OCI-LY1 (cell line): ENCODE data around the gene SSRP1.

Experiments
- H2AFZ ChIP-seq: fragments of 200-600 bp; sonication (generic), shearing (Covaris generic); 2 replicates; pipeline ENCODE4 v1.6.0; 2014; ENCODE audit warnings: antibody characterized with exemption, mild to moderate bottlenecking, low read length
- H3F3A ChIP-seq: fragments of 200-600 bp; sonication (generic), shearing (Covaris generic); 2 replicates; pipeline ENCODE4 v1.6.0; 2014; ENCODE audit warnings: mild to moderate bottlenecking, antibody characterized with exemption, low read length, moderate library complexity; ENCODE audit not compliant: insufficient read depth
- H3K27ac ChIP-seq: fragments of 200-600 bp; sonication (generic); 2 replicates; pipeline ENCODE4 v1.5.1; 2014; ENCODE audit warnings: low read length, mixed run types, mild to moderate bottlenecking, low read depth; ENCODE audit not compliant: poor library complexity, severe bottlenecking
- H3K27me3 ChIP-seq: fragments of 200-600 bp; sonication (generic); 2 replicates; pipeline ENCODE4 v1.6.0; 2014; ENCODE audit warnings: antibody characterized with exemption, mild to moderate bottlenecking, low read length, moderate library complexity; ENCODE audit not compliant: insufficient read depth
- H3K36me3 ChIP-seq: fragments of 200-600 bp; sonication (generic); 2 replicates; pipeline ENCODE4 v1.6.1; 2014; ENCODE audit warnings: mild to moderate bottlenecking, antibody characterized with exemption, low read length, moderate library complexity, mixed read lengths; ENCODE audit not compliant: insufficient read depth
- H3K4me1 ChIP-seq: fragments of 200-600 bp; sonication (generic); 2 replicates; pipeline ENCODE4 v1.5.1; 2014; ENCODE audit warnings: mild to moderate bottlenecking, low read length, moderate library complexity; ENCODE audit not compliant: insufficient read depth, severe bottlenecking
- H3K4me2 ChIP-seq: fragments of 200-600 bp; sonication (generic), shearing (Covaris generic); 2 replicates; pipeline ENCODE4 v1.6.1; 2014; ENCODE audit warnings: low read length
- H3K4me3 ChIP-seq: fragments of 200-600 bp; sonication (generic); 2 replicates; pipeline ENCODE4 v1.5.1; 2014; ENCODE audit warnings: low read length, low read depth, mild to moderate bottlenecking, mixed read lengths; ENCODE audit not compliant: poor library complexity, severe bottlenecking
- H3K79me2 ChIP-seq: fragments of 200-600 bp; shearing (Covaris generic); 2 replicates; pipeline ENCODE4 v1.6.1; 2016; ENCODE audit warnings: mixed run types, low read length, mixed read lengths; ENCODE audit not compliant: insufficient read depth
- H3K9ac ChIP-seq: fragments of 200-600 bp; sonication (generic), shearing (Covaris generic); 2 replicates; pipeline ENCODE4 v1.6.1; 2014; ENCODE audit warnings: mild to moderate bottlenecking, low read length, mixed read lengths
- H3K9me2 ChIP-seq: fragments of 200-600 bp; sonication (generic), shearing (Covaris generic); 2 replicates; pipeline ENCODE4 v1.6.1; 2014; ENCODE audit warnings: low read depth, mild to moderate bottlenecking, low read length, mixed read lengths
- H3K9me3 ChIP-seq: fragments of 200-600 bp; shearing (Covaris generic); 2 replicates; pipeline ENCODE4 v1.6.1; 2014; ENCODE audit warnings: low read length, mixed read lengths
- H4K20me1 ChIP-seq: fragments of 200-600 bp; sonication (generic), shearing (Covaris generic); 2 replicates; pipeline ENCODE4 v1.6.0; 2016; ENCODE audit warnings: mild to moderate bottlenecking, low read length; ENCODE audit not compliant: insufficient read depth
- EZH2 ChIP-seq: fragments of 200-600 bp; sonication (generic), shearing (Covaris generic); IDR thresholded peaks from 2 replicates; pipeline ENCODE4 v1.8.0; 2017; ENCODE audit warnings: borderline replicate concordance, mixed run types, mild to moderate bottlenecking, antibody characterized with exemption, low read length, moderate library complexity, mixed read lengths
- TF ChIP-seq, protein P1 (sequence below): fragments of 200-600 bp; sonication (generic), shearing (Covaris generic); IDR thresholded peaks from 2 replicates; pipeline ENCODE4 v1.5.1; 2017; ENCODE audit warnings: mild to moderate bottlenecking, antibody characterized with exemption, low read length, moderate library complexity, mixed read lengths

The SSRP1 gene

GRCh38 chr11:57348052-57348451 is 12.4 kb upstream of the SSRP1 start:
- Histone ChIP-seq H3F3A (no peaks in the 10 kb centered on the region), H3K4me3 (no peak overlapping the region), H4K20me1 (no peaks in the 10 kb centered on the region), H3K4me1 (no peaks in the 10 kb centered on the region), H3K27me3 (no peaks in the 10 kb centered on the region; the same call in 1 of the 2 replicates), H3K4me2 (no peak overlapping the region), H3K9me2 (no peaks in the 10 kb centered on the region), H3K79me2 (no peaks in the 10 kb centered on the region), H2AFZ (no peak overlapping the region), H3K36me3 (no peaks in the 10 kb centered on the region), H3K9me3 (peaks cover 5% of the 10 kb centered on the region; the same call in 1 of the 2 replicates), H3K9ac (no peak overlapping the region), H3K27ac (no peak overlapping the region)
- no peak for TF ChIP-seq EZH2
- TF ChIP-seq, protein P1, sequence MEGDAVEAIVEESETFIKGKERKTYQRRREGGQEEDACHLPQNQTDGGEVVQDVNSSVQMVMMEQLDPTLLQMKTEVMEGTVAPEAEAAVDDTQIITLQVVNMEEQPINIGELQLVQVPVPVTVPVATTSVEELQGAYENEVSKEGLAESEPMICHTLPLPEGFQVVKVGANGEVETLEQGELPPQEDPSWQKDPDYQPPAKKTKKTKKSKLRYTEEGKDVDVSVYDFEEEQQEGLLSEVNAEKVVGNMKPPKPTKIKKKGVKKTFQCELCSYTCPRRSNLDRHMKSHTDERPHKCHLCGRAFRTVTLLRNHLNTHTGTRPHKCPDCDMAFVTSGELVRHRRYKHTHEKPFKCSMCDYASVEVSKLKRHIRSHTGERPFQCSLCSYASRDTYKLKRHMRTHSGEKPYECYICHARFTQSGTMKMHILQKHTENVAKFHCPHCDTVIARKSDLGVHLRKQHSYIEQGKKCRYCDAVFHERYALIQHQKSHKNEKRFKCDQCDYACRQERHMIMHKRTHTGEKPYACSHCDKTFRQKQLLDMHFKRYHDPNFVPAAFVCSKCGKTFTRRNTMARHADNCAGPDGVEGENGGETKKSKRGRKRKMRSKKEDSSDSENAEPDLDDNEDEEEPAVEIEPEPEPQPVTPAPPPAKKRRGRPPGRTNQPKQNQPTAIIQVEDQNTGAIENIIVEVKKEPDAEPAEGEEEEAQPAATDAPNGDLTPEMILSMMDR, result no peak

DNA sequence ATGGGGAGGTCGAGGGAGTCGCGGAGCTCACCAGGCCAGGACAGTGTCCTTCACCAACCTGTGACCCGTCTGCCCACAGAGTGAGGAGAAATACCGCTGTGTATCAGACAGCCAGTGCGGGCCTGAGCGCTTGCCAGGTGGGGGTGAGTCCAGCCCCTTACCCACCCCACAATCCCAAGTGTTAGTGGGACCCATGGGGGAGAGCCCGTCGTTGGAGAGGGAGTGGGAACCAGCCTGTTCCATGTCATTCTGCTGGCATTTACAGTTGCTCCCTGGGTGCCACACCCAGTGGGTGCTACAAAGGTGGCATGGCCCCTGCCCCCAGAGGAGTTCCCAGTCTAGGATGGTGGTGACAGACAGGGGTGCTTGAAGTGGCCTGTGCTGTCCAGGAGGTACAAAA is 11.6 kb upstream of the SSRP1 start:
- TF ChIP-seq, protein P1, result no peak
- no peak for TF ChIP-seq EZH2
- Histone ChIP-seq H3K4me1 (no peaks in the 10 kb centered on the region), H3K27ac (no peak overlapping the region), H3K4me3 (no peak overlapping the region), H2AFZ (no peak overlapping the region), H3K79me2 (no peaks in the 10 kb centered on the region), H3K9me2 (no peaks in the 10 kb centered on the region), H3K4me2 (no peak overlapping the region), H3F3A (no peaks in the 10 kb centered on the region), H3K27me3 (no peaks in the 10 kb centered on the region; the same call in 1 of the 2 replicates), H4K20me1 (no peaks in the 10 kb centered on the region), H3K9me3 (peaks cover 5% of the 10 kb centered on the region; the same call in 1 of the 2 replicates), H3K9ac (no peak overlapping the region), H3K36me3 (no peaks in the 10 kb centered on the region)

DNA sequence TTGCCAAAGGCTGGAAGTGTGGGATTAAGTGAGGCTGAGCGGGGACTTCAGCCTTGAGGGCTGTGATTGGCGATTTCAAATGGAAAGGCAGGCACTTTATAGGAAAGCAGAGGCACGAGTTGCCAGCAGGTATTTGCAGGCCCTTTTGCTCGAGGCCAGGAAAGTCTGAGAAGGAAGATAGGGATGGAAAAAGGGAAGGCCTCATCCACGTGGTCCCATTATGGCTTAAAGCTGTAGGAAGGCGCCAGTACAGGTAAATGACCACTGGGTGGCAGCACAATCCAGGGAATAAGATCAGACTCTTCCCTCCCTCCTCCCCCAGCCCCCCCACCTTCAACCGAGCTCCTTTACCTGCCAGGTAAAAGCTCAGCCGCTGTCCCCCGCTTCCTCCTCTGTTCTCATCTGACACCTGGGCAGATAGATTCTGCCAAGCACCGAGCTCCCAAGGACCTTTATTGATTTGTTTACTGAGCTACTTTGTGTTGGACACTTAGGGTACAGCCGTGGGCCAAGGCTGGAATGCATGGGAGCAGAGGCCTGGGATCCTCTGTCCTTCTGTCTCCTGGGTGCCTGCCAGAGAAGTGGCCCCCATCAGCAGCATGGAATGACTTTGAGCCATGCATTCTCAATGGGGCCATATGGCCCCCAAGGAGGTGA is 10.0 kb upstream of the SSRP1 start:
- Histone ChIP-seq H3K4me1 (no peaks in the 10 kb centered on the region), H2AFZ (no peak overlapping the region), H3K36me3 (no peaks in the 10 kb centered on the region), H3K4me3 (no peak overlapping the region), H3K27me3 (no peaks in the 10 kb centered on the region), H3K4me2 (no peak overlapping the region), H3K79me2 (no peaks in the 10 kb centered on the region), H3K9ac (no peak overlapping the region), H3K9me2 (no peaks in the 10 kb centered on the region), H3F3A (no peaks in the 10 kb centered on the region), H3K9me3 (no peaks in the 10 kb centered on the region), H4K20me1 (no peaks in the 10 kb centered on the region), H3K27ac (no peak overlapping the region)
- TF ChIP-seq, protein P1, result peak; percentile 60
- TF ChIP-seq EZH2, result no peak
